Testis (tissue), 2 donors: Measurements from ENCODE around the gene TRIM38.

Experiments
- CTCF ChIP-seq, 3 experiments: fragments of 450-650 bp in 2 of 3; fragments of 200-600 bp in 1 of 3; sonication (generic) in 1 of 3; IDR thresholded peaks; one replicate each; pipeline ENCODE4 v1.5.1; 2016 to 2019; ENCODE audit warnings: antibody characterized with exemption in 3 of 3, mild to moderate bottlenecking in 2 of 3, moderate library complexity in 1 of 3
- POLR2A ChIP-seq: fragments of 450-650 bp; IDR thresholded peaks from one replicate; pipeline ENCODE4 v1.6.1; 2017; ENCODE audit warnings: antibody characterized with exemption, mild to moderate bottlenecking, moderate library complexity

- TF ChIP-seq CTCF (IDR thresholded peaks at IDR 0.05): no peak
- no peak for TF ChIP-seq POLR2A
Measured at GRCh38 chr6:25958700-25959162, 3.9 kb upstream of the TRIM38 start.
